GM23338 (cell line): ENCODE data around the gene DRC7. TPM values are rescaled to one million over a fixed set of nuclear protein-coding genes. Genes with fewer than 3 reads are reported as not detected.

Experiments used
- ATAC-seq: fragments of 200-7000 bp; cut with Tn5 transposase; 3 replicates; pipeline ENCODE4 v1.9.1; 2020
- DNase-seq: peaks from one replicate; pipeline ENCODE4 v3.0.0-alpha.2; 2015; ENCODE audit warnings: low spot score
- H2AFZ ChIP-seq: fragments of 200-600 bp; sonication (generic); 2 replicates; pipeline ENCODE4 v1.8.0; 2016; ENCODE audit warnings: antibody characterized with exemption, mild to moderate bottlenecking, moderate library complexity
- H3F3A ChIP-seq: fragments of 200-600 bp; sonication (generic); replicated peaks from 2 replicates; pipeline ENCODE4 v1.8.0; 2017; ENCODE audit warnings: antibody characterized with exemption, mixed run types, low read depth
- H3K27ac ChIP-seq: fragments of 200-600 bp; sonication (generic); 2 replicates; pipeline ENCODE4 v1.6.1; 2016; ENCODE audit warnings: low read depth
- H3K27me3 ChIP-seq: fragments of 200-600 bp; sonication (generic); 2 replicates; pipeline ENCODE4 v1.8.0; 2016; ENCODE audit warnings: mild to moderate bottlenecking, mixed run types, moderate library complexity; ENCODE audit not compliant: insufficient read depth
- H3K36me3 ChIP-seq: fragments of 200-600 bp; sonication (generic); 2 replicates; pipeline ENCODE4 v1.8.0; 2016; ENCODE audit warnings: mild to moderate bottlenecking; ENCODE audit not compliant: insufficient read depth
- H3K4me1 ChIP-seq: fragments of 200-600 bp; sonication (generic); 2 replicates; pipeline ENCODE4 v1.8.0; 2016; ENCODE audit warnings: mild to moderate bottlenecking, moderate library complexity; ENCODE audit not compliant: insufficient read depth
- H3K4me2 ChIP-seq: fragments of 200-600 bp; sonication (generic); 2 replicates; pipeline ENCODE4 v1.7.1; 2017; ENCODE audit warnings: mixed run types
- H3K4me3 ChIP-seq: fragments of 200-600 bp; sonication (generic); 2 replicates; pipeline ENCODE4 v1.6.1; 2016; ENCODE audit warnings: mixed run types
- H3K79me2 ChIP-seq: fragments of 200-600 bp; sonication (generic); replicated peaks from 2 replicates; pipeline ENCODE4 v1.8.0; 2017; ENCODE audit warnings: mild to moderate bottlenecking; ENCODE audit not compliant: insufficient read depth
- H3K9me2 ChIP-seq: fragments of 200-600 bp; sonication (generic); 2 replicates; pipeline ENCODE4 v1.8.0; 2017; ENCODE audit not compliant: insufficient read depth
- H4K20me1 ChIP-seq: fragments of 200-600 bp; sonication (generic); replicated peaks from 2 replicates; pipeline ENCODE4 v1.8.0; 2017; ENCODE audit warnings: mild to moderate bottlenecking; ENCODE audit not compliant: insufficient read depth
- H3K27ac Mint-ChIP-seq: 2 replicates; pipeline ENCODE4 v1.8.0; 2020; ENCODE audit warnings: inconsistent platforms, mild to moderate bottlenecking, moderate library complexity, mixed read lengths
- H3K27me3 Mint-ChIP-seq: 3 replicates; pipeline ENCODE4 v1.8.0; 2022; ENCODE audit warnings: low read depth, mild to moderate bottlenecking, moderate library complexity, mixed read lengths, inconsistent platforms; ENCODE audit not compliant: insufficient read depth, poor library complexity
- H3K36me3 Mint-ChIP-seq: 3 replicates; pipeline ENCODE4 v1.8.0; 2021; ENCODE audit warnings: low read depth, mild to moderate bottlenecking, inconsistent platforms, moderate library complexity, mixed read lengths
- H3K4me1 Mint-ChIP-seq: 3 replicates; pipeline ENCODE4 v1.8.0; 2020; ENCODE audit warnings: mild to moderate bottlenecking, inconsistent platforms, mixed read lengths
- H3K4me3 Mint-ChIP-seq: 3 replicates; pipeline ENCODE4 v1.8.0; 2021; ENCODE audit warnings: moderate library complexity, mild to moderate bottlenecking, inconsistent platforms, mixed read lengths
- H3K9me3 Mint-ChIP-seq: 3 replicates; pipeline ENCODE4 v1.8.0; 2020; ENCODE audit warnings: moderate library complexity, mild to moderate bottlenecking, inconsistent platforms, mixed read lengths
- CREB1 ChIP-seq: fragments of 250-450 bp; sonication (Bioruptor Pico); IDR thresholded peaks from 2 replicates; pipeline ENCODE4 v1.5.0; 2020; ENCODE audit warnings: low read depth, mild to moderate bottlenecking, moderate library complexity
- EZH2 ChIP-seq: fragments of 200-600 bp; sonication (generic); IDR thresholded peaks from one replicate; pipeline ENCODE4 v1.8.0; 2017; ENCODE audit warnings: antibody characterized with exemption, mild to moderate bottlenecking, low read depth; ENCODE audit not compliant: unreplicated experiment
- JUNB ChIP-seq: IDR thresholded peaks from one replicate; pipeline ENCODE4 v1.6.1; 2016; ENCODE audit warnings: antibody characterized with exemption; ENCODE audit not compliant: unreplicated experiment
- NANOG ChIP-seq: IDR thresholded peaks from 2 replicates; pipeline ENCODE4 v1.6.1; 2016; ENCODE audit warnings: antibody characterized with exemption, borderline replicate concordance
- POLR2AphosphoS5 ChIP-seq: IDR thresholded peaks from 2 replicates; pipeline ENCODE4 v1.6.1; 2016; ENCODE audit warnings: antibody characterized with exemption, low read depth
- STAT1 ChIP-seq: IDR thresholded peaks from one replicate; pipeline ENCODE4 v1.6.1; 2016; ENCODE audit warnings: antibody characterized with exemption; ENCODE audit not compliant: unreplicated experiment
- ZNF114 ChIP-seq: fragments of 250-450 bp; sonication (Bioruptor Pico); IDR thresholded peaks from 2 replicates; pipeline ENCODE4 v1.5.0; 2020; ENCODE audit warnings: mild to moderate bottlenecking, moderate library complexity
- ZNF331 ChIP-seq: fragments of 250-450 bp; sonication (Bioruptor Pico); IDR thresholded peaks from 2 replicates; pipeline ENCODE4 v1.5.0; 2020; ENCODE audit warnings: low read depth, mild to moderate bottlenecking, moderate library complexity
- polyA plus RNA-seq: library from polyadenylated mRNA; unstranded; fragments of >200 nt; fragmentation: Nextera tagmentation; extraction: Ambion mirVana; gene quantifications from 2 replicates; pipeline ENCODE4 v1.2.1, GENCODE V29; 2016
- total RNA-seq: library from RNA; depleted of rRNA; stranded (reverse); fragments of >200 nt; shearing (Covaris generic); gene quantifications from 2 replicates; pipeline ENCODE4 v1.2.3, GENCODE V29; 2014
- TF ChIP-seq, protein P1 (sequence below): IDR thresholded peaks from one replicate; pipeline ENCODE4 v1.6.1; 2018; ENCODE audit warnings: antibody characterized with exemption; ENCODE audit not compliant: unreplicated experiment
- TF ChIP-seq, protein P2 (sequence below), 2 experiments: fragments of 200-600 bp in 1 of 2; sonication (generic) in 1 of 2; conservative IDR thresholded peaks; 2 replicates each; pipeline versions ENCODE4 v1.5.1 to v1.6.1; 2016 to 2017; ENCODE audit warnings: antibody characterized with exemption in 2 of 2, low read depth in 2 of 2, mild to moderate bottlenecking in 2 of 2, moderate library complexity in 1 of 2
- TF ChIP-seq, protein P3 (sequence below): IDR thresholded peaks from 2 replicates; pipeline ENCODE4 v1.6.1; 2016; ENCODE audit warnings: antibody characterized with exemption

DRC7 gene
- total and polyA plus RNA-seq, 2 experiments from 2014 or later, result not detected

DNA sequence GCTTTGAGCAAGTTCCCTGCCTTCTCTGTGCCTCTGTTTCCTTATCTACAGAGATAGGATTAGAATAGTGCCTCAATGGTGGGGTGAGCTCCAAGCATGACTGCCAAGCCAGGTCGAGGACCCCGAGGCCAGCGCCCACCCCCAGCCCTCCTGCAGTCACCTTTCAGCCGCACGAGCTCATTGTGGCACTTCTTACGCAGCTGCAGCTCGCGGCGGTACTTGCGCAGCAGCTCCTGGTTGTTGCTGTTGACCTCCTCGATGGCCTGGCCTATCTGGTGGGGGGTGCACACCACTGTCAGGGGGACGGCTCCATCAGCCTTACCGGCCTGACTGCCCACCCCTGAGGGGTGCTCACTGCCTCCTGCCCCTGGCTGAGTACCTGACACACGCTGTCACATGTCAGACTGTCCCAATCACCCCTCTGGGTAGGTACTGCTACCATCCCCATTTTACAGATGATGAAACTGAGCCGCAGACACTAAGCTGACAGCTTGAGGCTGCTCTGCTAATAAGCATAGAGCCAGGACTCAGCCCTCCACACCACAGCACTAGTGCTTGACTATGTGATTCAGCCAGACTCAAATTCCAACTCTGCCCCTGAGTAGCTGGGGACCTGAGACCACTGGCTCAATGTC, 72.2 kb downstream of the DRC7 start:
- TF ChIP-seq ZNF331 (CRISPR knock-in tag) (no peak), CREB1 (CRISPR knock-in tag) (no peak), STAT1 (no peak), ZNF114 (CRISPR knock-in tag) (no peak), NANOG (no peak), POLR2AphosphoS5 (no peak), JUNB (no peak), EZH2 (no peak)
- TF ChIP-seq, protein P1, sequence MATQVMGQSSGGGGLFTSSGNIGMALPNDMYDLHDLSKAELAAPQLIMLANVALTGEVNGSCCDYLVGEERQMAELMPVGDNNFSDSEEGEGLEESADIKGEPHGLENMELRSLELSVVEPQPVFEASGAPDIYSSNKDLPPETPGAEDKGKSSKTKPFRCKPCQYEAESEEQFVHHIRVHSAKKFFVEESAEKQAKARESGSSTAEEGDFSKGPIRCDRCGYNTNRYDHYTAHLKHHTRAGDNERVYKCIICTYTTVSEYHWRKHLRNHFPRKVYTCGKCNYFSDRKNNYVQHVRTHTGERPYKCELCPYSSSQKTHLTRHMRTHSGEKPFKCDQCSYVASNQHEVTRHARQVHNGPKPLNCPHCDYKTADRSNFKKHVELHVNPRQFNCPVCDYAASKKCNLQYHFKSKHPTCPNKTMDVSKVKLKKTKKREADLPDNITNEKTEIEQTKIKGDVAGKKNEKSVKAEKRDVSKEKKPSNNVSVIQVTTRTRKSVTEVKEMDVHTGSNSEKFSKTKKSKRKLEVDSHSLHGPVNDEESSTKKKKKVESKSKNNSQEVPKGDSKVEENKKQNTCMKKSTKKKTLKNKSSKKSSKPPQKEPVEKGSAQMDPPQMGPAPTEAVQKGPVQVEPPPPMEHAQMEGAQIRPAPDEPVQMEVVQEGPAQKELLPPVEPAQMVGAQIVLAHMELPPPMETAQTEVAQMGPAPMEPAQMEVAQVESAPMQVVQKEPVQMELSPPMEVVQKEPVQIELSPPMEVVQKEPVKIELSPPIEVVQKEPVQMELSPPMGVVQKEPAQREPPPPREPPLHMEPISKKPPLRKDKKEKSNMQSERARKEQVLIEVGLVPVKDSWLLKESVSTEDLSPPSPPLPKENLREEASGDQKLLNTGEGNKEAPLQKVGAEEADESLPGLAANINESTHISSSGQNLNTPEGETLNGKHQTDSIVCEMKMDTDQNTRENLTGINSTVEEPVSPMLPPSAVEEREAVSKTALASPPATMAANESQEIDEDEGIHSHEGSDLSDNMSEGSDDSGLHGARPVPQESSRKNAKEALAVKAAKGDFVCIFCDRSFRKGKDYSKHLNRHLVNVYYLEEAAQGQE, result no peak
- TF ChIP-seq, protein P2, sequence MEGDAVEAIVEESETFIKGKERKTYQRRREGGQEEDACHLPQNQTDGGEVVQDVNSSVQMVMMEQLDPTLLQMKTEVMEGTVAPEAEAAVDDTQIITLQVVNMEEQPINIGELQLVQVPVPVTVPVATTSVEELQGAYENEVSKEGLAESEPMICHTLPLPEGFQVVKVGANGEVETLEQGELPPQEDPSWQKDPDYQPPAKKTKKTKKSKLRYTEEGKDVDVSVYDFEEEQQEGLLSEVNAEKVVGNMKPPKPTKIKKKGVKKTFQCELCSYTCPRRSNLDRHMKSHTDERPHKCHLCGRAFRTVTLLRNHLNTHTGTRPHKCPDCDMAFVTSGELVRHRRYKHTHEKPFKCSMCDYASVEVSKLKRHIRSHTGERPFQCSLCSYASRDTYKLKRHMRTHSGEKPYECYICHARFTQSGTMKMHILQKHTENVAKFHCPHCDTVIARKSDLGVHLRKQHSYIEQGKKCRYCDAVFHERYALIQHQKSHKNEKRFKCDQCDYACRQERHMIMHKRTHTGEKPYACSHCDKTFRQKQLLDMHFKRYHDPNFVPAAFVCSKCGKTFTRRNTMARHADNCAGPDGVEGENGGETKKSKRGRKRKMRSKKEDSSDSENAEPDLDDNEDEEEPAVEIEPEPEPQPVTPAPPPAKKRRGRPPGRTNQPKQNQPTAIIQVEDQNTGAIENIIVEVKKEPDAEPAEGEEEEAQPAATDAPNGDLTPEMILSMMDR (conservative IDR thresholded peaks at IDR 0.05; ENCODE audit: low read depth in 2 of 2), result no peak
- TF ChIP-seq, protein P3, sequence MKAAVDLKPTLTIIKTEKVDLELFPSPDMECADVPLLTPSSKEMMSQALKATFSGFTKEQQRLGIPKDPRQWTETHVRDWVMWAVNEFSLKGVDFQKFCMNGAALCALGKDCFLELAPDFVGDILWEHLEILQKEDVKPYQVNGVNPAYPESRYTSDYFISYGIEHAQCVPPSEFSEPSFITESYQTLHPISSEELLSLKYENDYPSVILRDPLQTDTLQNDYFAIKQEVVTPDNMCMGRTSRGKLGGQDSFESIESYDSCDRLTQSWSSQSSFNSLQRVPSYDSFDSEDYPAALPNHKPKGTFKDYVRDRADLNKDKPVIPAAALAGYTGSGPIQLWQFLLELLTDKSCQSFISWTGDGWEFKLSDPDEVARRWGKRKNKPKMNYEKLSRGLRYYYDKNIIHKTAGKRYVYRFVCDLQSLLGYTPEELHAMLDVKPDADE, result no peak
- Histone ChIP-seq H3K4me2 (no peak overlapping the region), H4K20me1 (no peaks in the 10 kb centered on the region), H3K9me2 (no peaks in the 10 kb centered on the region), H3K4me1 (no peaks in the 10 kb centered on the region), H3F3A (no peaks in the 10 kb centered on the region), H3K79me2 (no peaks in the 10 kb centered on the region), H3K27me3 (no peaks in the 10 kb centered on the region), H3K4me3 (no peak overlapping the region), H3K27ac (no peak overlapping the region), H3K36me3 (no peaks in the 10 kb centered on the region), H2AFZ (no peak overlapping the region)
- DNase-seq (no peak), ATAC-seq (no peak)
- Mint-ChIP-seq H3K27ac (no peak overlapping the region), H3K36me3 (no peaks in the 10 kb centered on the region; the same call in 2 of the 3 replicates), H3K4me3 (no peak overlapping the region), H3K27me3 (peaks cover 16% of the 10 kb centered on the region), H3K4me1 (peaks cover 17% of the 10 kb centered on the region), H3K9me3 (no peaks in the 10 kb centered on the region)
